Testis (tissue), 2 donors: ENCODE data around the gene EGFL8.

Experiments
- POLR2A ChIP-seq: fragments of 450-650 bp; IDR thresholded peaks from one replicate; pipeline ENCODE4 v1.6.1; 2017; ENCODE audit warnings: antibody characterized with exemption, mild to moderate bottlenecking, moderate library complexity
- TF ChIP-seq, protein P1 (sequence below), 3 experiments: fragments of 450-650 bp in 2 of 3; fragments of 200-600 bp in 1 of 3; sonication (generic) in 1 of 3; IDR thresholded peaks; one replicate each; pipeline ENCODE4 v1.5.1; 2016 to 2019; ENCODE audit warnings: antibody characterized with exemption in 3 of 3, mild to moderate bottlenecking in 2 of 3, moderate library complexity in 1 of 3

DNA sequence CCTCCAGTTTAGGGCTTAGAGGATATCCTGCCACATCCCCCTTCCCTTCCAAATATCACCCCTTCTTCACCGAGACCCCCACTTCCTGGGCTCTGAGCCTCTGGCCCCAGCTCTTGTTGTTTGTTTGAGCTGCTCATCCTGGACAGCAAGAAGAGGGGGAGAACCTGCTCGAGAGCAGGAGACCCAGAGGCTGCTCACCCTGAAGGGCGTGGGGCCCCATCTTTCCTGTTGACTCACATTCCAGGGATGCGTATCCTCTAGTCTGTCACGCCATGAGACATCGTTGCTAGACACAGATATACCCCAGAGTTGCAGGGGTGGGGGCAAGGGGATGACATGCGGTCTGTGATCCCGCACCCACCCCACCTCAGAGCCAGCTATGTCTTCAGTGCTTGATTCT lies 49.6 kb upstream of the EGFL8 start:
- TF ChIP-seq, protein P1, sequence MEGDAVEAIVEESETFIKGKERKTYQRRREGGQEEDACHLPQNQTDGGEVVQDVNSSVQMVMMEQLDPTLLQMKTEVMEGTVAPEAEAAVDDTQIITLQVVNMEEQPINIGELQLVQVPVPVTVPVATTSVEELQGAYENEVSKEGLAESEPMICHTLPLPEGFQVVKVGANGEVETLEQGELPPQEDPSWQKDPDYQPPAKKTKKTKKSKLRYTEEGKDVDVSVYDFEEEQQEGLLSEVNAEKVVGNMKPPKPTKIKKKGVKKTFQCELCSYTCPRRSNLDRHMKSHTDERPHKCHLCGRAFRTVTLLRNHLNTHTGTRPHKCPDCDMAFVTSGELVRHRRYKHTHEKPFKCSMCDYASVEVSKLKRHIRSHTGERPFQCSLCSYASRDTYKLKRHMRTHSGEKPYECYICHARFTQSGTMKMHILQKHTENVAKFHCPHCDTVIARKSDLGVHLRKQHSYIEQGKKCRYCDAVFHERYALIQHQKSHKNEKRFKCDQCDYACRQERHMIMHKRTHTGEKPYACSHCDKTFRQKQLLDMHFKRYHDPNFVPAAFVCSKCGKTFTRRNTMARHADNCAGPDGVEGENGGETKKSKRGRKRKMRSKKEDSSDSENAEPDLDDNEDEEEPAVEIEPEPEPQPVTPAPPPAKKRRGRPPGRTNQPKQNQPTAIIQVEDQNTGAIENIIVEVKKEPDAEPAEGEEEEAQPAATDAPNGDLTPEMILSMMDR (IDR thresholded peaks at IDR 0.05): no peak
- TF ChIP-seq POLR2A: no peak
